ENCODE results near the gene MAP4K2.

The MAP4K2 gene

DNA sequence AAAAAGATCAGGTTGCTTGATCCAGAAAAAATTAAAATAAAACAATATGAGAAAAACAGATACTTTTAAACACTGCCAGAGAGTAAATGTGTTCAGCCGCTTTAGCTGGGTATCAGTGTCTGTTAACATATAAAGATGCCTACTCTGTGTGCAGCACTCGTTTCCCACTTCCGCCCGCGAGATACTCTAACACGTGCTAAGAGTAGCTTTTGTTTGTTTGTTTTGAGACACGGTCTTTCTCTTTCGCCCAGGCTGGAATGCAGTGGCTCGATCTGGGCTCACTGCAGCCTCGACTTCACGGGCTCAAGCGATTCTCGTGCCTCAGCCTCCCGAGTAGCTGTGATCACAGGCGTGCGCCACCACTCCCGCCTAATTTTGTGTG is 7.9 kb upstream of the MAP4K2 start:
- DNase-seq = no peak

GRCh38 chr11:64810271-64810890 is 7.4 kb upstream of the MAP4K2 start, which contains the start of gene MEN1:
TSS of gene MEN1 (minus strand) at chr11:64810551. CDS start at chr11:64810109, 442 bp downstream.
- DNase-seq = peak; percentile 95

DNA sequence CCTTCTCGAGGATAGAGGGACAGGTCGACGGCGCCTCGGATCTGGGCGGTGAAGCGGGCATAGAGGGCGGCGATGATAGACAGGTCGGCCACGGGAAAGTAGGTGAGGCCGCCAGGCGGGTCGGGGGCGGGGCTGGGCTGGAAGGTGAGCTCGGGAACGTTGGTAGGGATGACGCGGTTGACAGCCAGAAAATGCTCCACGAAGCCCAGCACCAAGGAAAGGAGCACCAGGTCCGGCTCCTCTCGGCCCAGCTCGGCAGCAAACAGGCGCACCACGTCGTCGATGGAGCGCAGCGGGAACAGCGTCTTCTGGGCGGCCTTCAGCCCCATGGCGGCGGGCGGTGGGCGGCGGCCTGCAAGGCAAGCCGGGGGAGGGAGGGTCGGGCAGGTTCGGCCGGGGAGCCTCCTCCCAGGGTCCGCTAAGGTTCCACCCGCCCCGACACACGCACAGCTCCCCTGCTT is 6.8 kb upstream of the MAP4K2 start:
- DNase-seq = no peak

DNA sequence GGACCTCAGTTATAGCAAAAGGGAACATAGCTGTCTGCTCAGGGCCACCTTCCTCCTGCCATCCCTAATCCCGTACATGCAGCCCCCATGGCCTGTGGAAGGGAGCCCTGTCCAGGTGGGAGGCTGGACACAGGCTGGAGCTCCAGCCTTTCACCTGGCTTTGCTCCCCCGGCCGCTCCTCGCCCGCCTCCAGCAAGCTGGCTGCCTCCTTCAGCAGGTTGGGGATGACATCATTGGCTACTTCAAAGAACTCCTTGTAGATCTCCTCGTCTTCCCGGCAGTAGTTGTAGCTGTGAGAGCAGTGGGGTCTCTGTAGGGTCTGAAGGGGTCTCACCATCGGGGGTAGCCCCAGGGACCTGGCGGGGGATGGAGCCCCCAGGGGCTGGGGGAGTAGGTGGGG is 2.5 kb upstream of the MAP4K2 start:
- DNase-seq = no peak

GRCh38 chr11:64804346-64805210 is 1.6 kb upstream of the MAP4K2 start:
- no peak for DNase-seq

GRCh38 chr11:64803846-64804345 is 882 bp upstream of the MAP4K2 start:
- DNase-seq = peak; percentile 62

DNA sequence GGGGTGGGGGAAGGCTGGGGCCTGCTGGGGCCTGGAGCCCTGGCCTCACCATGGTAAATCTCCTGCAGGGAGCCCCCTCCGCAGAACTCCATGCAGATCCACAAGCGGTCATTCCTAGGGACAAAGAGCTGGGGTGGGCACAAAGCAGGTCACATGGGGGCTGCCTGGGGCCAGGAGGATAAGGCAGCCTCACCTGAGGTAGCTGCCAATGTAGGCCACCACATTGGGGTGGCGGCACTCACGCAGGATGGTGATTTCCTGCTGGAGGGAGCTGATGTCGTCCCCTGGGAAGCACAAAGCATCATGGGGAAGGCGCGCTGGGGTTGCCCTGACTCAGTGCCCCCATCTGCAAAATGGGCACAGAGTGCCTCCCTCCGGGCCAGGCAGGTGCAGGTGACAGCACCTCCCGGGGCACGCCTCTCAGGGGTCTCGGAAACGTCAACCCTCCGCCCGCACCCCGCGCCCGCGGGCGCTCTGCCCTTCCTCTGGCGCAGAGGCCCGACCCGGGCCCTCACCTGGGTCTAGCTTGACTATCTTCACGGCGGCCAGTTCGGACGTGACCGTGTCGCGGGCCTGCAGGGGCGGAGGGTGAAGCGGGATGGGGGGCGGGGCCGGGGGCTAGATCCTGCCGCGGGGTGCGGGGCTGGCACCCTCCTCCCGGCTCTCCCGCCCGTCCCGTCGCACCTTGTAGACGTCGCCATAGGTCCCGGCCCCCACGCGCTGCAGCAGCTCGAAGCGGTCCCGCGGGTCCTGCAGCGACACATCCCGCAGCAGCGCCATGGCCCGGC is 450 bp downstream of the MAP4K2 start:
- no peak for DNase-seq

- no peak for DNase-seq
Measured at GRCh38 chr11:64801561-64802369, 1.2 kb downstream of the MAP4K2 start.

DNA sequence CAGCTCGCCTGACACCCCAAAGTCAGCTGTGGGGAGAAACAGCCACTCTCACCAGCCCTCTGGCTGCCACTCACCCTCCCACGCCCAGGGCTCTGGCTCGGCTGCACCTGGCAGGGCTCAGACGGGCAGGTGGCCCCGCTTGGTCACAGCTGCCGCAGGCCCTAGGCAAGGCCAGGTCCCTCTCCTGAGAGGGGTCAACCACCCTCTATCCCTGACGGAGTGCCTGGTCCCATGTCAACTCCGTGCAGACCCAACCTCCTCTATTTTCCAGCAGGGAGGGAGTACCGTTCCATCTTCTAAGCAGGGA is 1.9 kb downstream of the MAP4K2 start:
- no peak for DNase-seq

GRCh38 chr11:64800303-64801157 is 2.5 kb downstream of the MAP4K2 start:
- DNase-seq = no peak

GRCh38 chr11:64799623-64800302 is 3.3 kb downstream of the MAP4K2 start:
- no peak for DNase-seq

DNA sequence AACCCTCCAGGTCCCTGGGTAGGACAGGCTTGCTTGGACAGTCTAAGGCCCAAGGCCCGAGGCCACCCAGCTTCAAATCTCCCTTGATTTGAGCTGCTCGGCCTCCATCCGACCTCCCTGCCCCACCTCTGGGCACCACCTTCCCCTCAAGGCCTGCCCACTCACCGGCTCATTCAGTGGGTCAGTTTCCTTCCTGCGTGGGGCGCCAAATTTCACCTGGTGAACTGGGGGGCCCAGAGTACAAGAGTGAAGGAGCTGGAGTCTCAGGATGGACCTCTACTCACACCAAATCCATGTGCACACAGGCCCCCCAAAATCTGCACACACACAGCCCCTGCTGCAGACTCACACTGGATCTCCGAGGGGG is 3.8 kb downstream of the MAP4K2 start:
- no peak for DNase-seq

GRCh38 chr11:64796757-64797541 is 6.1 kb downstream of the MAP4K2 start:
- DNase-seq = no peak

GRCh38 chr11:64796047-64796756 is 6.8 kb downstream of the MAP4K2 start:
- no peak for DNase-seq

GRCh38 chr11:64794526-64794925 is 8.5 kb downstream of the MAP4K2 start:
- DNase-seq = no peak

DNA sequence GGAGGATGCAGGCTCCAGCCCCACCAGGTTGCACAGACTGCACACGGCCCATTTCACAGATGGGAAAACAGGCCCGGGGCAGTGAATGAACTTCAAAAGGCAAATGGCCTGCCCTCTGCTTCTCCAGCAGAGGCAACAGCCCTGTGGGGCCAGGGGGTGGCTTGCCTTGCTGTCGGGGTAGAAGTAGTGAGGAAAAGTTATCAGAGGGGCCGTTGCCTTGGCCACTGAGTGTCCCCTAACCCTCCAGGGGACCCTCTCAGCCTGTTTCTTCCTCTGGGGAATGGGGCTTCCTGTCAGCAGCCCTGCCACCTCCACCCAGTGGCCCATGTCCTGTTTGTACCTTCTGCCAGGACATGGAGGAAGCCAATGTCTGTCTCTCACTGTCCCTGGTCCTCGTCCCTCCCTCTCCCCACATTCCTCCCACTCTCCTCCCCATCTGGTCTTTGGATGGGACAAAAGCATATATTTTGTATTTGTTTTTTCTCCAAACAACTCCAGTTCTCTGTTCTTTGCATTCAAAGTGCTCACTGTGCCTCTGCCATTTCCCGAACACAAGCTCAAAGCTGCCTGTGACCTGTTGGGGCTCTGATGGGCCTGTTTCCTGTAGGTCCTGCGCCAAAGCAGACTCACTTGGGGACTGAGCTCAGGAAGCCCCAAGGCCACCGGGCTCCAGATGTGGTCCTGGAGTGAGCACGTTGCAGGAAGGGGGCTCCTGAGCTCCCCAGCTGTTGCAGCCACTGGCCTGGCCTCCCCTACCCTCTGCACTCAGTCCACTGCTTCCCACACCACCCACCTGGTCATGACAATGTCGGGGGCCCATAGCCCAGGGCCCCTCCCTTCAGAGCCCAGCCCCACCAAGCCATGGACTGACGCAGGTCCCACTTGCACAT is 9.5 kb downstream of the MAP4K2 start:
- DNase-seq = no peak

GRCh38 chr11:64792482-64792881 is 10.5 kb downstream of the MAP4K2 start:
- DNase-seq = no peak

GRCh38 chr11:64791781-64792291 is 11.2 kb downstream of the MAP4K2 start:
- no peak for DNase-seq

Measured in kidney glomerular epithelial cell (primary cell).